GM21423 (cell line): ENCODE results near the gene DOCK10.

Source experiments
- ATAC-seq: cut with Tn5 transposase; IDR thresholded peaks from one replicate; pipeline ENCODE4 v1.9.1; 2021; ENCODE audit warnings: mild to moderate bottlenecking, moderate library complexity; ENCODE audit not compliant: unreplicated experiment

The DOCK10 gene

GRCh38 chr2:224798180-224798579 is 244.1 kb downstream of the DOCK10 start:
- no peak for ATAC-seq

- no peak for ATAC-seq
Measured at GRCh38 chr2:224796695-224797305, 245.5 kb downstream of the DOCK10 start.

DNA sequence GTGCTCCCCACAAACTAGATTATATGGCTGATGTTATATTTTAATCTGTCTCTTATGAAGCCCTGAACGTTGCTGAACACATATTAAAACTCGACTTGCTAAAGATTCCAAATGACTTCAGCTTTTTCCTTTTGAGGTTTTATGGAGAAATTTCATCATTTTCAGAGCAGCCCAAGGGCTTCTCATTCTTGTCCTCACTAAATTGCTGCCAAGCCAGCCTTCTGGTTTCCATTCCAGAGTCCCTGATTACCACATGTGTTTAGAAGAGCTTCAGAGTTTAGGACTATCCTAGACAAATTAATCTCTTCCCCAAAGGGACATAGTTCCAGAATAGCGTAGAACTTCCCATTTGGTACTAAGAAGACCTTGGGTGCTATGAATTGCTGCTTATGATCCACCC is 248.3 kb downstream of the DOCK10 start:
- ATAC-seq = no peak

- no peak for ATAC-seq
Measured at GRCh38 chr2:224786848-224787247, 255.4 kb downstream of the DOCK10 start.

DNA sequence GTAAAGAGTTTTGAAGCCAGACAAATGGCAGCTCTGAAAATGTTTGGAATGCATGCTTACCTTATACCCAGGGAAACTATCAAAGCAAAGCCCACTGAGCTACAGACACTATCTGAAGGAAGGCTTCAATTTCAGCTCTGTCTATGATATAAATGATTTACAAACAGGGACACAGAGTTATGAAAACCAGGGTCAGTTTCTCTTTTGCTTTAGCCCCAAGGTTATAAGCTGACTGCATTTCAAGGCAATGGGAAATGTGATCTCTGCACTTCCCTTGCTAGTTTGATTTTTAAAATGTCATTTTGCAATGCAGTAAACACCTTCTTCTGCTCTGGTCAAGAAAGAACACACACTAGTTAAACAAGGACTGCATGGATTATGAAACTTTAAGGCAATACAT is 260.9 kb downstream of the DOCK10 start:
- peak; percentile 64 for ATAC-seq

DNA sequence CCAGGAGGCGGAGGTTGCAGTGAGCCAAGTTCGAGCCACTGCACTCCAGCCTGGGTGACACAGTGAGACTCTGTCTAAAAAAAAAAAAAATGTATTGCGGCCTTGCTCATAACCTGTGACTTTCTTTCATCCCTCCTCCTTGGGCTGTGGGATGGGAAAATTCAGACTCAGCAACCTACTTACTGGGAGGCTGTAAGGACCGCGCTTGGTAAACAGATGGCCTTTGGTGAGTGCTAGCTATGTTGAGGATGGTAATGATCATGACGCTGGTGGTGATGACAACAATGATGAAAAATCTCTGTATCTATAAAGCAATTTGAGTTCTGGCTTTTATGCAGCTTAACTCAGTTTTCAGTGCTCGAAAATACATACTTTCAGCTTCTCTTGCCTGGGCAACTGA is 261.4 kb downstream of the DOCK10 start:
- ATAC-seq = no peak

GRCh38 chr2:224780106-224780505 is 262.2 kb downstream of the DOCK10 start:
- ATAC-seq = no peak

DNA sequence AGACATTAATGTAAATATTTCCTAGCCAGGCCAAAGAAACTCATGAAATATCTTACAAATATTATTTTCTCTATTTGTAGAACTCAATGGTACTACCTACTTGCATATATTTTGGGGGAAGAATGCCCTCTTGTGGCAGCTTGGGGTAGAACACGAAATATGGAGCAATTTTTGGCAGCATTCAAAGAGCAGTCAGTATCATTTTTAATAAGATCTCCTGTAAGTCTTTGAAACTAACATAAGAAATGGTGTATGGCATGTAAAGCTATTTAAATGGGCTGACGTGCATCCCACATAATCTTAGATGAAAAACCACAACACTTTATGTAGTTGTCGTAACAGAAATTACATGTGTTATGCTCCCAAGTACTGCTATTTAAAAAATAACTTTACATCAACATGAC is 263.8 kb downstream of the DOCK10 start:
- ATAC-seq = peak; percentile 50

DNA sequence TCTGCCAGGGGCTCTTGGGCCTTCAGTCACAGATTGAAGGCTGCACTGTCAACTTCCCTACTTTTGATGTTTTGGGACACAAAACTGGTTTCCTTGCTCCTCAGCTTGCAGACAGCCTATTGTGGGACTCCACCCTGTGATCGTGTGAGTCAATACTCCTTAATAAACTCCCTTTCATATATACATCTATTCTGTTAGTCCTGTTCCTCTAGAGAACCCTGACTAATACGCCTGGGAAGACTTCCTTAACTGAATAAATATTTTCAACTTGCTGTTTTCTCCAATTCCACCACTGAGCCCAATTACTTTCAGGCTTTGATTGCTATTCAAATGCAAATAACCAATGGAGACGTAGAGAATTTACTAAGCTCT is 264.7 kb downstream of the DOCK10 start:
- no peak for ATAC-seq

DNA sequence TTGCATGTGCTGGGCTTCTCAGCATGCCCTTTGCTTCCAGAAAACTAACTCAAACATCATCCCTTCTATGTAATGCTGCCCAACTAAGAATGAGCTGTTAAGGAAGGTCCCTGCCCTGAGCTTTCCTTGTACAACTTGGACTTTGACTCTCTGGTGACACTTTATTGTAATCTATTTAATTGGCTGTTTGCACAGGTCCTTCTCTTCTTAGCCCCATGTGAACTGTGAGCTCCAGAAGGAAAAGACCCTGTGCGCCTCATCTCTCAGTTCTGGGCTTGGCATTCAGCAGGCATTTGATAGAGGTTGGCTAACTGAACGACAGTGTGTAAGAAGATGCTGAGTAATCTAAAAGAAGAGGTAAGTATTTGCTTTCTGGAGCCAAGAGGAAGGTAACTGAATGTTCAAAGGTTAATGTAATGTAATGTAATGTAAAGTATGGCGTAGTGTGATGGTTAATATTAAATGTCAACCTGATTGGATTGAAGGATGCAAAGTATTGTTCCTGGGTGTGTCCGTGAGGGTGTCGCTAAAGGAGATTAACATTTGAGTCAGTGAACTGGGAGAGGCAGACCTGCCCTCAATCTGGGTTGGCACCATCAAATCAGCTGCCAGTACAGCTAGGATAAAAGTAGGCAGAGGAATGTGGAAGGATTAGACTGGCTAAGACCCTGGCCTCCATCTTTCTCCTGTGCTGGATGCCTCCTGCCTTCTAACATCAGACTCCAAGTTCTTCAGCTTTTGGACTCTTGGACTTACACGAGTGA is 265.3 kb downstream of the DOCK10 start:
- no peak for ATAC-seq

DNA sequence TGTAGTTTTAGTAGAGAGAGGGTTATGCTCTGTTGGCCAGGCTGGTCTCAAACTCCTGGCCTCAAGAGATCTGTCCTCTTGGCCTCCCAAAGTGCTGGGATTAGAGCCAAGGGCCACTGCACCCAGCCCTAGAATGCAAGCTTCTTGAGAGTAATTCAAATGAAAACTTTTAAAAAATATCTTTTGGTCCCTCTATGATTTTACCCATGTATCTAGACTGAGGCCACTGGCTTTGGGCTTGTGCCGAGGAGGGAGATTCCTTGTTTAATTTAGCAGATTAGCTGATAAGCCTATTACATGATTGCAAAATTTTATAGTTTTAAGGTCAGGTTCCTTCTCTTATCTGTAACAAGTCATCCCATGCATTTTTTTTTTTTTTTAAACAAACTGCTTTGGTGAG is 266.6 kb downstream of the DOCK10 start:
- no peak for ATAC-seq

DNA sequence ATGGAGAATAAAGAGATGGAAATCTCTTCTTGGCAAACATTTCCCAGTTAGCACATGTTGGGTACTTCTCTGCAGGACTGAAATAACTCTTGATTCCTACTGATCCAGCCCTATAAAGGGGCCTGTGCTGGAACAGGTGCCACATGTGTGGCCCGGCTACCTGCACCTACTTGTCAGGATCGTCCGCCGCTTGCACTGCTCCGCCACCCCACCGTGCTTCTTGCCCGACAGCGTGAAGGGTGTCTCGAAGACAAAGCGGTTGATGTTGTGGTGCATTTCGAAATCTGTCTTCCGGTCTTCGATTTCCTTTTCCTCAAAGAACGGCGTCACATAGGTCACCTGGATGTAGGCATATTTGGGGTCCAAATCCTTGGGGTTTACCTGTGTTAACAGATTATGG is 267.5 kb downstream of the DOCK10 start:
- ATAC-seq = no peak

- no peak for ATAC-seq
Measured at GRCh38 chr2:224772494-224772893, 269.8 kb downstream of the DOCK10 start.

DNA sequence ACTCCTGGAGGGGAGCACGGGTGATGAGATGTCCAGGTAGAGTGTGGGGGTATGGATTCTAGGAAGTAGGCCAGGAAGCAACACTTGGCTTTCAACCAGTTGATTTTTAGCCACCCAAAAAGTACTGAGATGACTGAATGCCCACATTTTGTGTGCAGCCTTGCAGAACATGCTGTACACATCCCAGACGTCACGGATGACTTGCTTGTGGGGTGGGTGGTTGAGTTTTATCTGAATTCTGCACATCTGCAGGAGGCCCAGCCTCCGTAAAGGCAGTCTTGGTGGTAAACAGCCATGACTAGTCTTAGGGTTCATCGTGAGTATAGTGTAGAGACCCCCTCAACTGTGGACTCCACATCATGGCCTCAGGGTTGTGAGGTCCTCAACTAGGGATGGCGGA is 272.8 kb downstream of the DOCK10 start:
- ATAC-seq = no peak

DNA sequence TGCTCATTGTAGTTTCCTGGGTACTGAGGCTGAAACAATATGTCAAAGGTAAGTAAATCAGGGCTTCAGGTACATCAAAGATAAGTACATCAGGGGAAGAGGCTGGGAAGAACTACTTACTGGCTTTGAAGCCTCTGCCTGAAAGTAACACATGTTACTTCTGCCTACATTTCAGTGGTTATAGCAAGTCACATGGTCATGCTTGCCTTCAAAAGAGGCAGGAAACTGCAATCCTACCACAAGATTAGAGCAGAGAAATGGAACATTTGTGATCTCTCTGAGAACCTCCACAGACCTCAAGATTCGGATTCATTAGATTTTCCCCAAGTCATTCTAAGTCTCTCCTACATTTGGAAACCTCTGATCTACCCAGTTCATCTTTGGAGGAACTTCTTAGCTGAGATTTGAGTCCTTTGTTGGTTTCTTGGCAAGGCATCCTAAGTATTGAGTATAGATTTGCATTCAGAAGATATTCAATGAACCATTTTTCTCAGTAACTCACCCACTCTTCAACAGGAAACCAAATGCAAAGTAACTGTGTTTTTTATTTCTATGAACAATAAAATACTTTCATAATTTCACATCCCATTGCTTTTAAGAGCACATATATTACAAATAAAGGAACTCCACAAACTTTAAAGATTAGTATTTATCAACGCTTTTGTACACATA is 277.6 kb downstream of the DOCK10 start:
- ATAC-seq = peak; percentile 71

DNA sequence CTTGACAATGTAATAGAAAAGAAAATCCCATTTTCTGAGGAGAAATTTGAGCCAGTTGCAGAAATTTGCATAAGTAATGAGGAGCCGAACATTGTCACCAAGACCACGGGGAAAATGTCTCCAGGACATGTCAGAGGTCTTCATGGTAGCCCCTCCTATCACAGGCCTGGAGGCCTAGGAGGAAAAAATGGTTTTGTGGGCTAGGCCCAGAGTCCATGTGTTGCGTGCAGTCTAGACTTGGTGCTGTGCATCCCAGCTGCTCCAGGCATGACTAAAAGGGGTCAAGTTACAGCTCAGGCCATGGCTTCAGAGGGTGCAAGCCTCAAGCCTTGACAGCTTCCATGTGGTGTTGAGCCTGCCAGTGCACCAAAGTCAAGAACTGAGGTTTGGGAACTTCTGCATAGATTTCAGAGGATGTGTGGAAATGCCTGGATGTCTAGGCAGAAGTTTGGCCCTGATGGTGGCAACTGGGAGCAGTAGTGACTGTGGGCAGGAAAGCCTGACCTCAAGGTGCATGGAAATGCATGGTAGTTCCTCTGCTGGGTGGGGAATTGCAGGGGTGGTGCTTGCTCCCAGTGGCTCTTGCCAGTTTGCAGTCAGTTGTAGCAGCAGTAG is 284.2 kb downstream of the DOCK10 start:
- ATAC-seq = no peak

GRCh38 chr2:224753743-224754540 is 288.3 kb downstream of the DOCK10 start:
- no peak for ATAC-seq

- peak; percentile 60 for ATAC-seq
Measured at GRCh38 chr2:224751996-224752698, 290.1 kb downstream of the DOCK10 start.

DNA sequence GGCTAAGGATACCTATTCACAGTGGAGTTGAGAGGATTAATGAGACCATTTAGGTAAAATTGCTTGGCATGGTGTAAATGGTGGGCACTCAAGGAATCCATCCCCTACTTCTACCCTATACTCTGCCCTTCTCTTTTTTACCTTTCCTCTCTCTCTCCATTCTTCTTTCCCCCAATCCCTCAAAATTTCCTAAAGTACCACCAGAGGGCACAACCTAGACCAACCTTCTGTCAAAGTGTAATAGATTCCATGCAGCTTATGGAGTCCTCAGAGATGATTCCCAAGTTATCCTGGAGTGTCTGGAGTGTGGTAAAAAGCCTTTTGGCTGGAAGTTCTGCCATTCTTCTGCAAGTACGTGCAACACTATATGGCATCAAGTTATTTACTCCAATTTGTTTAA is 293.1 kb downstream of the DOCK10 start:
- no peak for ATAC-seq

- no peak for ATAC-seq
Measured at GRCh38 chr2:224747765-224748164, 294.5 kb downstream of the DOCK10 start.
